B cell (primary cell): Measurements from ENCODE around the gene ZNF507. TPM values are rescaled to one million over a fixed set of nuclear protein-coding genes. Genes with fewer than 3 reads are reported as not detected.

Experiments
- ATAC-seq: fragments of 200-7000 bp; cut with Tn5 transposase; one replicate; pipeline ENCODE4 v1.10.0; 2021; ENCODE audit warnings: low read depth, mild to moderate bottlenecking, moderate number of reproducible peaks, moderate library complexity
- CTCF ChIA-PET: fragments of 350-600 bp; sonication (Branson Sonifier 250); formaldehyde crosslinking; loops from one replicate; lab custom pipeline; 2021; ENCODE audit warnings: antibody characterized with exemption, inconsistent platforms; lab: Charles Lee
- POLR2A ChIA-PET: fragments of 350-600 bp; sonication (Branson Sonifier 250); formaldehyde crosslinking; loops from one replicate; lab custom pipeline; 2021; ENCODE audit warnings: antibody characterized with exemption; lab: Charles Lee
- DNase-seq: peaks from one replicate; pipeline ENCODE4 v3.0.0; 2013
- H2AFZ ChIP-seq: 2 replicates; pipeline ENCODE4 v1.6.1; 2012; ENCODE audit warnings: mild to moderate bottlenecking, low read depth, low read length; ENCODE audit not compliant: insufficient read depth, poor library complexity, severe bottlenecking
- H3K27ac ChIP-seq, 2 donors: 1 replicate in 1 of 2; 2 replicates in 1 of 2; pipeline ENCODE4 v1.5.1; 2012 to 2013; ENCODE audit warnings: low read length in 2 of 2, mild to moderate bottlenecking in 2 of 2, moderate library complexity in 1 of 2
- H3K27me3 ChIP-seq, 4 experiments: fragments of 200-600 bp in 1 of 4; sonication (generic) in 1 of 4; replicated peaks in 1 of 4; 1 replicate in 2 of 4; 2 replicates in 2 of 4; pipeline versions ENCODE4 v1.6.1 to v1.7.0; 2013 to 2016; ENCODE audit warnings: low read length in 3 of 4, mild to moderate bottlenecking in 2 of 4, mixed read lengths in 1 of 4, moderate library complexity in 1 of 4; ENCODE audit not compliant: insufficient read depth in 4 of 4, control insufficient read depth in 3 of 4; ENCODE audit errors: control extremely low read depth in 1 of 4
- H3K36me3 ChIP-seq, 2 experiments: replicated peaks in 1 of 2; 1 replicate in 1 of 2; 2 replicates in 1 of 2; pipeline versions ENCODE4 v1.6.1 to v1.7.1; 2013; ENCODE audit warnings: low read length in 1 of 2; ENCODE audit not compliant: insufficient read depth in 2 of 2, control insufficient read depth in 1 of 2; ENCODE audit errors: control extremely low read depth in 1 of 2, extremely low read depth in 1 of 2
- H3K4me1 ChIP-seq, 2 donors: fragments of 200-600 bp in 1 of 2; sonication (generic) in 1 of 2; 1 replicate in 1 of 2; 2 replicates in 1 of 2; pipeline versions ENCODE4 v1.5.1 to v1.6.1; 2013 to 2017; ENCODE audit warnings: low read length in 2 of 2; ENCODE audit not compliant: control insufficient read depth in 2 of 2, insufficient read depth in 2 of 2
- H3K4me2 ChIP-seq: replicated peaks from 2 replicates; pipeline ENCODE3; 2012; ENCODE audit warnings: mild to moderate bottlenecking, low read depth, low read length; ENCODE audit not compliant: poor library complexity, severe bottlenecking
- H3K4me3 ChIP-seq, 5 experiments: fragments of 200-600 bp in 1 of 5; sonication (generic) in 1 of 5; 1 replicate in 3 of 5; 2 replicates in 2 of 5; pipeline versions ENCODE4 v1.5.1 to v1.7.0; 2011 to 2016; ENCODE audit warnings: low read length in 4 of 5, mild to moderate bottlenecking in 4 of 5, low read depth in 2 of 5, control low read depth in 1 of 5, moderate library complexity in 1 of 5; ENCODE audit not compliant: insufficient read depth in 1 of 5; ENCODE audit errors: control extremely low read depth in 1 of 5, extremely low read depth in 1 of 5
- H3K79me2 ChIP-seq: fragments of 200-600 bp; sonication (generic); one replicate; pipeline ENCODE4 v1.6.0; 2016; ENCODE audit warnings: low read length; ENCODE audit not compliant: control insufficient read depth, insufficient read depth
- H3K9ac ChIP-seq: fragments of 200-600 bp; sonication (generic); 2 replicates; pipeline ENCODE4 v1.6.1; 2017; ENCODE audit warnings: mild to moderate bottlenecking, low read length, moderate library complexity
- H3K9me3 ChIP-seq, 3 donors: one replicate each; pipeline versions ENCODE4 v1.6.1 to v1.7.1; 2013; ENCODE audit warnings: low read length in 2 of 3; ENCODE audit not compliant: control insufficient read depth in 2 of 3, insufficient read depth in 1 of 3; ENCODE audit errors: control extremely low read depth in 1 of 3
- H4K20me1 ChIP-seq: 2 replicates; pipeline ENCODE4 v1.6.0; 2012; ENCODE audit warnings: mild to moderate bottlenecking, low read length; ENCODE audit not compliant: insufficient read depth, control insufficient read depth, poor library complexity, severe bottlenecking
- H3K27ac Mint-ChIP-seq: one replicate; pipeline ENCODE4 v1.8.0; 2021; ENCODE audit warnings: mixed read lengths
- H3K27me3 Mint-ChIP-seq: one replicate; pipeline ENCODE4 v1.8.0; 2021; ENCODE audit warnings: mixed read lengths
- H3K4me1 Mint-ChIP-seq: one replicate; pipeline ENCODE4 v1.8.0; 2021; ENCODE audit warnings: mixed read lengths
- H3K4me3 Mint-ChIP-seq: one replicate; pipeline ENCODE4 v1.8.0; 2021; ENCODE audit warnings: mixed read lengths
- H3K9me3 Mint-ChIP-seq: one replicate; pipeline ENCODE4 v1.8.0; 2022; ENCODE audit warnings: mixed read lengths; ENCODE audit not compliant: insufficient read depth
- EZH2 ChIP-seq: IDR thresholded peaks from 2 replicates; pipeline ENCODE4 v1.6.1; 2012; ENCODE audit warnings: borderline replicate concordance, low read depth, mild to moderate bottlenecking, moderate library complexity, low read length; ENCODE audit not compliant: insufficient read depth, poor library complexity, severe bottlenecking
- WGBS: methylation state at CpG from one replicate; pipeline ENCODE4 v1.1.5; 2013; ENCODE audit warnings: missing lambda C conversion rate; ENCODE audit not compliant: insufficient coverage; 5-methylcytosine and 5-hydroxymethylcytosine counted together
- intact Hi-C: fragments of 100-400 bp; cut with micrococcal nuclease; formaldehyde crosslinking; loops from one replicate; pipeline ENCODE4 v1.10.0; 2022
- polyA plus RNA-seq: library from polyadenylated mRNA; depleted of rRNA; stranded (reverse); fragments of >200 nt; gene quantifications from 2 replicates; pipeline ENCODE4 v1.2.3, GENCODE V29; 2012
- total RNA-seq, 2 donors: library from RNA; stranded (reverse); fragments of 120-200 nt in 1 of 2; gene quantifications; 1 replicate in 1 of 2; 2 replicates in 1 of 2; pipeline versions ENCODE4 v1.2.3 to v1.2.4, GENCODE V29; 2013 to 2022
- TF ChIP-seq, protein P1 (sequence below): fragments of 200-600 bp; IDR thresholded peaks from one replicate; pipeline ENCODE4 v1.8.0; 2022; ENCODE audit warnings: antibody characterized with exemption, mild to moderate bottlenecking

The ZNF507 gene
- total and polyA plus RNA-seq, 2 donors (not counting 1 experiment from before 2014, with no cell fraction given) = 13.6 to 38.6 TPM

DNA sequence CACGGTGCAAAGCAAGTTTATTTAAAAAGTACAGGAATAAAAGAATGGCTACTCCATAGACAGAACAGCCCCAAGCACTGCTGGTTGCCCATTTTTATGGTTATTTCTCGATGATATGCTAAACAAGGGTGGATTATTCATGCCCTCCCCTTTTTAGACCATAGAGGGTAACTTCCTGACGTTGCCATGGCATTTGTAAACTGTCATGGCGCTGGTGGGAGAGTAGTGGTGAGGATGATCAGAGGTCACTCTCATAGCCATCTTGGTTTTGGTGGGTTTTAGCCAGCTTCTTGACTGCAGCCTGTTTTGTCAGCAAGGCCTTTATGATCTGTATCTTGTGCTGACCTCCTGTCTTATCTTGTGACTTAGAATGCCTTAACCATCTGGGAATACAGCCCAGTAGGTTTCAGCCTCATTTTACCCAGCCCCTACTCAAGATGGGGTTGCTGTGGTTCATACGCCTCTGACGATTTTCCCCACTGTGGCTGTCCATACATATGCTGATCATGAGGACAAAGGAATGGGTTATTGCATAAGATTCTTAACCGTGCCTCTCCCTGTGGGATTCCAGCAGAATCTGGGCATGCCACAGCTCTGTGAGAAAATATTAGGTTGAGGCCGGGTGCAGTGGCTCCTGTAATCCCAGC lies 36.9 kb upstream of the ZNF507 start:
- ATAC-seq = no peak
- Mint-ChIP-seq H3K27me3 (peaks cover 33% of the 10 kb centered on the region), H3K4me1 (no peaks in the 10 kb centered on the region)

DNA sequence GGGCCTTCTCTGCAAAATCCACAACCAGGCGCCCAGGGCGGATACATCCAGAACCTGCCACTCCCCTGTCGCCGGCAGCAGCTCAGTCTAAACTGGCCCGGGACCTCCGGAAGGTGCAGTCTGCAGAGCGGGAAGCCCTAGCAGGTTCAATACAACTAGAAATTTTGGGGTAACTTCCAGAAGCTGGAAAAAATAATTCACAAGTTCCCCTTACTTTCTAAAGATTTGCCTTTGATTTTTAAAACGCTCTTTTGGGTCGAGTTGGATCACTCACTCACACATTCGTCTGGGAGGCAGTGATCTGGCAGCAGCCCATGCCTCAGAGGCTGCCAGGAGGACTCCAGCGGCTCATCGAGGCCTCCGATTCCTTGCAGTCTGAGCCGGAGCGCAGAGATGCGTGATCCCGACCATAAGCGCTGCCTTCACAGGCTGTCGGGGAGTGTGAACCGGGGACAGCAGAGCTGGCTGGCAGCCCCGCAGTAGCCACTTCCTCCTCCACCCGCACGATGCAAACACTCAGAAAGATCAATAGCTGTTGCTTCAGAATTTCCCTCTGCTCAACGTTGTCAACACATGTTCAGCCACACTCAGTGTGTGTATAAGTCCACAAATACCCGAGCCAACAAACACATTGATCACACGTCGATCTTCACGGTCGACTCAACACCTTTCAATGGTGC lies 35.6 kb upstream of the ZNF507 start:
- CTCF ChIA-PET = no interaction called here
- Histone ChIP-seq H3K9me3 (peaks cover 0 to 4% (median 0%) of the 10 kb centered on the region in 3 donors), H4K20me1 (no peaks in the 10 kb centered on the region), H3K4me3 (no peak overlapping the region), H2AFZ (no peak overlapping the region), H3K79me2 (no peaks in the 10 kb centered on the region), H3K27ac (no peak overlapping the region), H3K36me3 (no peaks in the 10 kb centered on the region), H3K27me3 (peaks cover 0 to 15% (median 0%) of the 10 kb centered on the region in 4 experiments), H3K4me1 (no peaks in the 10 kb centered on the region), H3K9ac (no peak overlapping the region), H3K4me2 (no peak overlapping the region)
- H3K27ac Mint-ChIP-seq = no peak overlapping the region
- H3K27me3 Mint-ChIP-seq = peaks cover 40% of the 10 kb centered on the region
- no peak for ATAC-seq
- TF ChIP-seq, protein P1, sequence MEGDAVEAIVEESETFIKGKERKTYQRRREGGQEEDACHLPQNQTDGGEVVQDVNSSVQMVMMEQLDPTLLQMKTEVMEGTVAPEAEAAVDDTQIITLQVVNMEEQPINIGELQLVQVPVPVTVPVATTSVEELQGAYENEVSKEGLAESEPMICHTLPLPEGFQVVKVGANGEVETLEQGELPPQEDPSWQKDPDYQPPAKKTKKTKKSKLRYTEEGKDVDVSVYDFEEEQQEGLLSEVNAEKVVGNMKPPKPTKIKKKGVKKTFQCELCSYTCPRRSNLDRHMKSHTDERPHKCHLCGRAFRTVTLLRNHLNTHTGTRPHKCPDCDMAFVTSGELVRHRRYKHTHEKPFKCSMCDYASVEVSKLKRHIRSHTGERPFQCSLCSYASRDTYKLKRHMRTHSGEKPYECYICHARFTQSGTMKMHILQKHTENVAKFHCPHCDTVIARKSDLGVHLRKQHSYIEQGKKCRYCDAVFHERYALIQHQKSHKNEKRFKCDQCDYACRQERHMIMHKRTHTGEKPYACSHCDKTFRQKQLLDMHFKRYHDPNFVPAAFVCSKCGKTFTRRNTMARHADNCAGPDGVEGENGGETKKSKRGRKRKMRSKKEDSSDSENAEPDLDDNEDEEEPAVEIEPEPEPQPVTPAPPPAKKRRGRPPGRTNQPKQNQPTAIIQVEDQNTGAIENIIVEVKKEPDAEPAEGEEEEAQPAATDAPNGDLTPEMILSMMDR = no peak
- no peak for TF ChIP-seq EZH2
- no peak for DNase-seq
- no peaks in the 10 kb centered on the region for H3K4me1 Mint-ChIP-seq
- POLR2A ChIA-PET = no interaction called here
- no peaks in the 10 kb centered on the region for H3K9me3 Mint-ChIP-seq
- 80% methylated on average over 29 of the region's 29 CpGs for WGBS
- intact Hi-C loops = no loop called here
- no peak overlapping the region for H3K4me3 Mint-ChIP-seq

More for the DNA sequence above, 36.9 kb upstream of the ZNF507 start:
- H3K27ac Mint-ChIP-seq = no peak overlapping the region
- Histone ChIP-seq H3K9me3 (peaks cover 0 to 9% (median 2%) of the 10 kb centered on the region in 3 donors), H3K36me3 (no peaks in the 10 kb centered on the region), H4K20me1 (no peaks in the 10 kb centered on the region), H3K79me2 (no peaks in the 10 kb centered on the region), H3K27me3 (peaks cover 0 to 15% (median 0%) of the 10 kb centered on the region in 4 experiments), H2AFZ (no peak overlapping the region), H3K9ac (no peak overlapping the region), H3K27ac (no peak overlapping the region), H3K4me1 (no peaks in the 10 kb centered on the region), H3K4me3 (no peak overlapping the region), H3K4me2 (no peak overlapping the region)
- no peak for DNase-seq
- peaks cover under 1% of the 10 kb centered on the region for H3K9me3 Mint-ChIP-seq
- ChIA-PET POLR2A (no interaction called here), CTCF (no interaction called here)
- no peak for TF ChIP-seq EZH2
- TF ChIP-seq, protein P1 = no peak
- intact Hi-C loops = no loop called here
- WGBS = 63% methylated on average over 4 of the region's 8 CpGs
- H3K4me3 Mint-ChIP-seq = no peak overlapping the region
